HG02970 (cell line): Measurements from ENCODE around the gene MATCAP1.

ENCODE experiments used
- ATAC-seq: cut with Tn5 transposase; IDR thresholded peaks from one replicate; pipeline ENCODE4 v1.9.1; 2021; ENCODE audit warnings: mild to moderate bottlenecking, moderate library complexity, moderate number of reproducible peaks; ENCODE audit not compliant: unreplicated experiment, low FRiP score

The MATCAP1 gene

DNA sequence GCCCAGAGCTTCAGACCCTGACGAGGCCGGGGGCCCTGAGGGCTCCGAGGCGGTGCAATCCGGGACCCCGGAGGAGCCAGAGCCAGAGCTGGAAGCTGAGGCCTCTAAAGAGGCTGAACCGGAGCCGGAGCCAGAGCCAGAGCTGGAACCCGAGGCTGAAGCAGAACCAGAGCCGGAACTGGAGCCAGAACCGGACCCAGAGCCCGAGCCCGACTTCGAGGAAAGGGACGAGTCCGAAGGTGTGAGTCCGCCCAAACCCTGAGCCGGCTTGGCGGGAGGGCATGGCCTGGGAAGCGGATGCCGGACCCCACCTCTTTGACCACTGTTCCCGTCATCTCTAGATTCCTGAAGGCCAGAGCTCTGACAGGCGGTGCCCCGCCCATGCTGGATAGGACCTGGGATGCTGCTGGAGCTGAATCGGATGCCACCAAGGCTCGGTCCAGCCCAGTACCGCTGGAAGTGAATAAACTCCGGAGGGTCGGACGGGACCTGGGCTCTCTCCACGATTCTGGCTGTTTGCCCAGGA is 9.0 kb downstream of the MATCAP1 start:
- ATAC-seq, result no peak

GRCh38 chr16:67173808-67174705 is 9.7 kb downstream of the MATCAP1 start:
- ATAC-seq, result no peak

- no peak for ATAC-seq
Measured at GRCh38 chr16:67173323-67173722, 10.4 kb downstream of the MATCAP1 start.

DNA sequence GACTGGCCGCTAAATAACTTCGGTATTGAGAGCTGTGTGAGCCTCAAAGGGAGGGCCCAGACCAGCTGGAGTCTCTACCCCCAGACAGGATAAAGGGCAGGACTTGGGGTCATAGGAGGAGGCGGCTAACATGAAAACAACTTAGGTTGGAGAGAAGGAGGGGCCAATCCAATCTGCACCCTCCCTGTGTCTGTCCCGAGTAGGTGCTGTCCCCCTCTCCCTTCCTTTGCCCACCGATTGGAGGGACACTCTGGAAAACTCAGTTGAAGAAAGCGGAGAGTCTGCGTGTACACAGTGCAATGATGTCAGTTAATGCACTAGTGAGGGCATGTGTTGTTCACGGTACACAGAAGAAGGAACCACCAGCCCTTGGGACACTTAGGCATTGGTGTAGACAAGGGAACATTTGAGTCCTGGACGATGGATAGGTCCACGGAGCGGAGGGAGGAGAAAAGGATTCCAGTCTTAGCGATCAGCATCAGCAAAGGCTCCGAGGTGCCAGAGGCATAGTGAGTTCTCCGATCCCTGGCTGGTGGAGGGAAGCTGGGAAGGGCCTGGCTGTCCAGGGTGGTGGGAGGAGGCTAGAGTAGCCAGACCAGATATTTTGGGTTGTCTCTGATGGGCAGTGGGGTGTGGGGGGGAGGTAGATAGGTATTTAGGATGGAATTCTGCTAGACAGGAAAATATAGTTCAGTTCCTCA is 12.7 kb downstream of the MATCAP1 start:
- no peak for ATAC-seq

GRCh38 chr16:67170168-67170948 is 13.4 kb downstream of the MATCAP1 start, which contains the start of gene NOL3:
TSS of gene NOL3 (plus strand) at chr16:67170538.
- no peak for ATAC-seq

DNA sequence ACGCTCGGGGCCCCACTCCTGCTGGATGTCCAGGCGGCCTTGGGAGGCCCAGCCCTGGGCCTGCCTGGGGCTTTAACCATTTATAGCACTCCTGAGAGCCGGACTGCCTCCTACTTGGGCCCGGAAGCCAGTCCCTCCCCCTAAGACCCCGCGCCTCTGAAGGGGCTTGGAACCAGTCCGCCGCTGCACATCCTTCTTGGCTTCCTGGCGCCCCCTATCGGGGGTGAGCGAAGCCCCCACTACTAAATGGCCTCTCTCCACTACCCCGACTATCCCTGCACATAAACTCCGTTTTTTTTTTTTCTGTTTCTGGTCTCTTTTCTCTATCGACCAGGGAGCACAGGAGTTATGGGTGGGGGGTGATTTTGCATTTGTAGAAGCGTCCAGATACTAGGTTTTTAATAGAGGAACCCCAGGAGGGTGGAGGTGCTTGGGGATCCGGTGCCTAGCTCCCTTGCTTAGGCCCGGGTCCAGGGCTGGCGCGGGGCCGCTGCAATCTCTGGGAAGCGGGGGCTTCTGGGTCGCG is 14.1 kb downstream of the MATCAP1 start:
- ATAC-seq, result no peak

DNA sequence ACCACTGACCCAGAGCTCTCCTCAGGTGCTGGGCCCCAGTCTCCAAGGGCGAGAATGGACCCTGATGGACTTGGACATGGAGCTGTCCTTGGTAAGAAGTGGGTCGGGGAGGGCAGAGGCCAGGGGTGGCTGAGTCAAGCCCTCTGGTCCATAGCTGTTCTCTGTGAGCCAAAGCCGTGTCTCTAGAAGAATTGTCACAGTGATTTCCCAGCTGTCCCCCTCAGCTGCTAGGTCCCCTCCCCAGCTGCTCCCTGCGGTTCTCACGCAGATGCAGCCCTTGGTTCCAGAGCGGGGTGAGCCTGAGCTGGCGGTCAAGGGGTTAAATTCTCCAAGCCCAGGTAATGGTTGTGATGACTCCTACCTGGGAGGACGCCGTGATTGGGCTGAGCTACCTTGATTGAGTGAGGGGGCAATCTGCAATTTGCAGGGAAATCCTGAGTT is 14.7 kb downstream of the MATCAP1 start:
- ATAC-seq, result no peak

GRCh38 chr16:67167588-67167987 is 16.2 kb downstream of the MATCAP1 start:
- ATAC-seq, result no peak

- no peak for ATAC-seq
Measured at GRCh38 chr16:67166598-67167168, 17.1 kb downstream of the MATCAP1 start.

DNA sequence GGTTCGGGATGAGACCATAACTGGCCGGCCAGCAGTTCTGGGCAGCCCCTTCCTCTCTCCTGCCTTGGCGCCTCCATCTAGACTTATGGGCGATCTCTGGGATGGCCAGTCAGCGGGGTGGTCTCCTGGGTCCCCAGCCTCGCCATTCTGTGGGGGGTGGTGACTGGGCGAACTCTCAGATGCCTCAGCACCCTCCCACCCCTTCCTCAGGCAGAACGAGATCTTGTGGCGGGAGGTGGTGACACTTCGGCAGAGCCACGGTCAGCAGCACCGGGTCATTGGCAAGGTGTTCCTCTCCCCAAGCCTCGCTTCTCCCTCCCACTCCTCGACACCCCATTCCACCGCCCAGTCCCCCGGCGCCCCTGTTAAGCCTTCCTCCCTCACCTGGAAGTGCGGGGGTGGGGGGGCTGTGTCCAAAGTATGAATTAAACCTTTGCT is 17.6 kb downstream of the MATCAP1 start:
- ATAC-seq, result no peak

GRCh38 chr16:67165121-67166078 is 18.4 kb downstream of the MATCAP1 start:
- no peak for ATAC-seq

GRCh38 chr16:67164599-67165061 is 19.1 kb downstream of the MATCAP1 start, which contains the start of gene HSF4:
TSS of gene HSF4 (plus strand) at chr16:67164745. CDS start at chr16:67164812, 67 bp downstream.
- ATAC-seq, result no peak

DNA sequence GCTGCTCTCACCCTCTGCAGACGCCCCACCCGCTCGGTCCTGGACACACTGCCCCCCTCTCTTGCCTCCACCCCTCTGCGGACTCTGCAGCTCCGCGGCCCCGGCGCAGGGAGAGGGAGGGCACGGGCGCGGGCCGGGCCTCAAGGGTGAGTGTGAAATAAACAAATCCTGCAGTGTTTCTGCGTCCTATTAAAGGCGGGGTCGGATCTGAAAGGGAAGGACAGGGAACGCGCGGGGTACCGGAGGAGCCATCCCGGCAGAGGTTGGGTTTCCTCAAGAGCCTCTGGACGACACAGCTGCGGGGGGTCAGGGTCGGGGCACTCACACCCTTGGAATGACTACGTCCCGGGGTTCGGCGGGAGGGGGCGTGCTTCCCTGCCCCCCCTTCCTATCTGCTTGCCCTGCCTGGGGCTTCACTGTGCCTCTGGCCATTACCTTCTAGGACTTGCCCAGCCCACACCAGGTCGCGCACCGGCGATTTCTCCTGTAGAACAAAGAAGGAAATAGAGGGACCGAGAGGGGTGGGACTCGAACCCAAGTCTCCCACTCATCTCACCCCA is 19.7 kb downstream of the MATCAP1 start:
- no peak for ATAC-seq

DNA sequence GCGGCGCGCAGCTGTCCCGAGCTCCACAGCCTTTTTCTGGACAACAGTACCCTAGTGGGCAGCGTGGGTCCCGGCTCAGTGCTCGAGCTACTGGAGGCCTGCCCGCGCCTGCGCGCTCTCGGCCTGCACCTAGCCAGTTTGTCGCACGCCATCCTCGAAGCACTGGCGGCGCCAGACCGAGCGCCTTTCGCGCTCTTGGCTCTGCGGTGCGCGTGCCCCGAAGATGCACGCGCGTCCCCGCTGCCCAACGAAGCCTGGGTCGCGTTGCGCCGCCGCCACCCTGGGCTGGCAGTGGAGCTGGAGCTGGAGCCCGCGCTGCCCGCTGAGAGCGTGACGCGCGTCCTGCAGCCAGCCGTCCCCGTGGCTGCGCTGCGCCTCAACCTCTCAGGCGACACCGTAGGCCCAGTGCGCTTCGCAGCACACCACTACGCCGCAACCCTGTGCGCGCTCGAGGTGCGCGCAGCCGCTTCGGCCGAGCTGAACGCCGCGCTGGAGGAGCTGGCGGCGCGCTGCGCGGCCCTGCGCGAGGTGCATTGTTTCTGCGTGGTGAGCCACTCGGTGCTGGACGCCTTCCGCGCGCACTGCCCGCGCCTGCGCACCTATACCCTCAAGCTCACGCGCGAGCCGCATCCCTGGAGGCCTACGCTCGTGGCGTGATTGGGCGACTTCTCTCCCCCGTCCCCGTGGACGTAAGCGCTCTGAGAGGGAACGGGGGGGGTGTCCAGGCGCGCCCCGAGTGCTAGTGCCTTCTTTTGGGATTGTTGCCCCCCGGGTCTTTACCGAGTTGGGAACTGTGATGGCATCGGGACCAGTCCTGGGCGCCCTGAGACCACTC is 20.4 kb downstream of the MATCAP1 start:
- ATAC-seq, result no peak

GRCh38 chr16:67162506-67163163 is 21.1 kb downstream of the MATCAP1 start:
- ATAC-seq, result no peak

DNA sequence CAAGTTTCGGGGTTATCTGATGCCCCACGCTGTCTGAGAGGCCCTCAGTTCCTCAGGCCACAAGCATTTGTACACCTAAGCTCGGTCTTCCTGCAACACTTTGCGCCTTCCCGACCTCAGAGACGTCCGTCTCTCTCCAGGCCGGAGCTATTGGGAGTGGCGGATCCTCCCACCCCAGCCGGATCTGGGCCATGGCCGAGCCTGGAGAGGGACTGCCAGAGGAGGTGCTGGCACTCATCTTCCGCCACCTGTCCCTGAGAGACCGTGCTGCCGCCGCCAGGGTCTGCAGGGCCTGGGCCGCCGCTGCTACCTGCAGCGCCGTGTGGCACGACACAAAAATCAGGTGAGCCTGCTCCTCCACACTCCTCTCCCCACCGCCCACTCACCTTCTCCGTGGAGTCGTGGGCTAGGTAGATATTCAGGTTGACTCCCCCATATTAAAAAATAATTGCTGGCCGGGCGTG is 22.1 kb downstream of the MATCAP1 start:
- no peak for ATAC-seq
